K562 (cell line): ENCODE data around the gene PARP14. TPM values are rescaled to one million over a fixed set of nuclear protein-coding genes. Genes with fewer than 3 reads are reported as not detected.

Experiments
- ATAC-seq: fragments of 200-7000 bp; cut with Tn5 transposase; 3 replicates; pipeline ENCODE4 v1.9.1; 2020; ENCODE audit warnings: moderate library complexity
- BruUV-seq: library from RNA; stranded (reverse); fragments of 400-500 nt; replicated peaks from 2 replicates; lab custom pipeline; 2021; lab: Mats Ljungman, UMichigan
- CTCF ChIA-PET: fragments of 300-600 bp; formaldehyde crosslinking; extraction: SDS; loops from one replicate; lab custom pipeline; 2021; ENCODE audit warnings: low intra/inter-chr PET ratio; lab: Yijun Ruan, JAX
- POLR2A ChIA-PET: fragments of 300-600, 350-650 bp; sonication (Branson Sonifier 250); formaldehyde crosslinking; extraction: SDS; loops from one replicate; lab custom pipeline; 2021; ENCODE audit warnings: antibody characterized with exemption, inconsistent platforms; lab: Yijun Ruan, JAX
- DNase-seq, 4 experiments: peaks; one replicate each; pipeline versions ENCODE4 v3.0.0 to v3.0.0-alpha.2; 2011 to 2018; ENCODE audit warnings: low spot score in 3 of 4, mixed read lengths in 3 of 4; ENCODE audit errors: extremely low read depth in 1 of 4
- FAIRE-seq: peaks from 2 replicates; lab custom pipeline; 2011; peaks lifted over from hg19 to GRCh38; lab: Jason Lieb, UNC
- H2AFZ ChIP-seq: 2 replicates; pipeline ENCODE4 v1.6.0; 2011; ENCODE audit warnings: low read depth, low read length, control low read depth, inconsistent platforms
- H3K27ac ChIP-seq: fragments of 200-600 bp; 3 replicates; pipeline ENCODE4 v1.8.0; 2011; ENCODE audit warnings: low read depth, mild to moderate bottlenecking, control low read depth, inconsistent platforms, low read length, moderate library complexity, mixed read lengths; ENCODE audit errors: extremely low read depth
- H3K27me3 ChIP-seq, 2 experiments: fragments of 300-600 bp in 1 of 2; 2 replicates in 1 of 2; 3 replicates in 1 of 2; pipeline versions ENCODE4 v1.6.0 to v1.8.0; 2011; ENCODE audit warnings: inconsistent platforms in 2 of 2, low read length in 2 of 2, mild to moderate bottlenecking in 1 of 2, mixed read lengths in 1 of 2, moderate library complexity in 1 of 2; ENCODE audit not compliant: control insufficient read depth in 2 of 2, insufficient read depth in 2 of 2
- H3K36me3 ChIP-seq: fragments of 300-600 bp; 3 replicates; pipeline ENCODE4 v1.8.0; 2011; ENCODE audit warnings: mild to moderate bottlenecking, low read length, inconsistent platforms; ENCODE audit not compliant: control insufficient read depth, insufficient read depth
- H3K4me1 ChIP-seq, 2 experiments: fragments of 200-600 bp in 1 of 2; replicated peaks in 1 of 2; 2 replicates in 1 of 2; 3 replicates in 1 of 2; pipeline versions ENCODE4 v1.5.1 to v1.8.0; 2011; ENCODE audit warnings: inconsistent platforms in 2 of 2, low read length in 2 of 2, mild to moderate bottlenecking in 1 of 2, mixed read lengths in 1 of 2, moderate library complexity in 1 of 2; ENCODE audit not compliant: control insufficient read depth in 2 of 2, insufficient read depth in 2 of 2
- H3K4me2 ChIP-seq: 2 replicates; pipeline ENCODE4 v1.6.1; 2011; ENCODE audit warnings: low read length, control low read depth, inconsistent platforms, mixed read lengths; ENCODE audit not compliant: insufficient read depth
- H3K4me3 ChIP-seq: fragments of 200-600 bp; sonication (generic), shearing (Covaris generic); 2 replicates; pipeline ENCODE4 v1.5.1; 2016; ENCODE audit warnings: control low read depth, inconsistent platforms
- H3K79me2 ChIP-seq: fragments of 200-600 bp; 3 replicates; pipeline ENCODE4 v1.8.0; 2011; ENCODE audit warnings: low read length, inconsistent platforms; ENCODE audit not compliant: control insufficient read depth, insufficient read depth
- H3K9ac ChIP-seq, 2 experiments: 2 replicates each; pipeline versions ENCODE4 v1.6.0 to v1.6.1; 2011; ENCODE audit warnings: low read depth in 2 of 2, low read length in 2 of 2, control low read depth in 1 of 2, inconsistent platforms in 1 of 2, mild to moderate bottlenecking in 1 of 2, mixed read lengths in 1 of 2; ENCODE audit not compliant: insufficient read depth in 1 of 2
- H3K9me1 ChIP-seq: one replicate; pipeline ENCODE4 v1.6.0; 2011; ENCODE audit warnings: inconsistent platforms, mild to moderate bottlenecking, low read length, moderate library complexity; ENCODE audit not compliant: control insufficient read depth, insufficient read depth
- H3K9me3 ChIP-seq: replicated peaks from 2 replicates; pipeline ENCODE4 v1.5.1; 2011; ENCODE audit warnings: low read depth, low read length, inconsistent platforms; ENCODE audit not compliant: control insufficient read depth, insufficient read depth
- H4K20me1 ChIP-seq: replicated peaks from 2 replicates; pipeline ENCODE4 v1.6.1; 2011; ENCODE audit warnings: low read length, inconsistent platforms, mixed read lengths; ENCODE audit not compliant: control insufficient read depth, insufficient read depth
- BCOR ChIP-seq: fragments of 450-650 bp; IDR thresholded peaks from 2 replicates; pipeline ENCODE4 v1.6.1; 2016
- NRF1 ChIP-seq, 2 experiments: fragments of 450-650 bp; IDR thresholded peaks in 1 of 2; conservative IDR thresholded peaks in 1 of 2; 2 replicates each; pipeline ENCODE4 v1.6.1; 2014; ENCODE audit warnings: mild to moderate bottlenecking in 2 of 2
- TOE1 ChIP-seq, 2 experiments: fragments of 450-650 bp in 1 of 2; sonication (generic) in 1 of 2; formaldehyde crosslinking in 1 of 2; IDR thresholded peaks; 2 replicates each; pipeline versions ENCODE4 v1.7.1 to v1.8.0; 2016 to 2022; ENCODE audit warnings: borderline replicate concordance in 2 of 2, mild to moderate bottlenecking in 2 of 2, antibody characterized with exemption in 1 of 2, inconsistent platforms in 1 of 2, low read depth in 1 of 2, missing genetic modification reagents in 1 of 2, moderate library complexity in 1 of 2
- YY1 ChIP-seq, 3 experiments: IDR thresholded peaks; 2 replicates each; pipeline ENCODE4 v1.6.1; 2011; ENCODE audit warnings: low read length in 2 of 3, mild to moderate bottlenecking in 2 of 3, moderate library complexity in 2 of 3, borderline replicate concordance in 1 of 3, control low read depth in 1 of 3, low read depth in 1 of 3; ENCODE audit not compliant: insufficient read depth in 3 of 3, insufficient replicate concordance in 2 of 3, control insufficient read depth in 1 of 3, insufficient read length in 1 of 3; ENCODE audit errors: extremely low read depth in 1 of 3
- ZC3H11A ChIP-seq: IDR thresholded peaks from 2 replicates; pipeline ENCODE4 v1.6.1; 2012; ENCODE audit warnings: low read depth, low read length, improper control_type of control experiment
- ZNF124 ChIP-seq: sonication (generic); formaldehyde crosslinking; IDR thresholded peaks from 2 replicates; pipeline ENCODE4 v1.8.1; 2022; ENCODE audit warnings: missing genetic modification reagents
- ZNF143 ChIP-seq: sonication (generic); formaldehyde crosslinking; IDR thresholded peaks from 2 replicates; pipeline ENCODE4 v1.9.0; 2022; ENCODE audit warnings: mild to moderate bottlenecking, missing genetic modification reagents
- ZNF695 ChIP-seq: fragments of 450-650 bp; formaldehyde crosslinking; IDR thresholded peaks from 2 replicates; pipeline ENCODE4 v1.4.0; 2020; ENCODE audit warnings: mild to moderate bottlenecking, moderate library complexity
- WGBS: fragments of 100-300 bp; shearing (Covaris generic); methylation state at CpG from one replicate; pipeline ENCODE4 v1.1.6; 2016; ENCODE audit warnings: low coverage, mixed read lengths; ENCODE audit not compliant: insufficient coverage; ENCODE audit errors: missing lambda C conversion rate; 5-methylcytosine and 5-hydroxymethylcytosine counted together
- in situ Hi-C: fragments of 300-500 bp; cut with MboI; formaldehyde crosslinking; loops from 4 replicates; pipeline ENCODE4 v1.15.0; 2018; ENCODE audit warnings: inconsistent platforms, mixed read lengths
- intact Hi-C: fragments of 100-400 bp; cut with micrococcal nuclease; formaldehyde crosslinking; loops from 2 replicates; pipeline ENCODE4 v1.14.2; 2022
- polyA plus RNA-seq, 8 experiments: library from polyadenylated mRNA; depleted of rRNA in 4 of 8; stranded (reverse) in 5 of 8; unstranded in 3 of 8; fragments of >200 nt; fragmentation: Nextera tagmentation in 2 of 8; fragmentation: Illumina TruSeq in 1 of 8; extraction: Ambion mirVana in 2 of 8; extraction: Trizol in 1 of 8; gene quantifications; 2 replicates each; pipeline versions ENCODE4 v1.2.1 to v1.2.3, GENCODE V29; 2011 to 2014; ENCODE audit warnings: inconsistent platforms in 1 of 8, missing spikeins in 1 of 8
- total RNA-seq, 7 experiments: library from RNA; depleted of rRNA in 6 of 7; stranded (reverse); fragments of >200 nt in 6 of 7; fragmentation: Illumina TruSeq in 2 of 7; extraction: Trizol in 2 of 7; gene quantifications; 2 replicates each; pipeline versions ENCODE4 v1.2.1 to v1.2.3, GENCODE V29; 2011 to 2021; ENCODE audit warnings: low replicate concordance in 1 of 7

PARP14 gene
- total and polyA plus RNA-seq, 9 of the 15 experiments (the other 6 are each of a cell fraction or from before 2014, with no cell fraction given): 3.1 to 14.4 (median 9.0) TPM

DNA sequence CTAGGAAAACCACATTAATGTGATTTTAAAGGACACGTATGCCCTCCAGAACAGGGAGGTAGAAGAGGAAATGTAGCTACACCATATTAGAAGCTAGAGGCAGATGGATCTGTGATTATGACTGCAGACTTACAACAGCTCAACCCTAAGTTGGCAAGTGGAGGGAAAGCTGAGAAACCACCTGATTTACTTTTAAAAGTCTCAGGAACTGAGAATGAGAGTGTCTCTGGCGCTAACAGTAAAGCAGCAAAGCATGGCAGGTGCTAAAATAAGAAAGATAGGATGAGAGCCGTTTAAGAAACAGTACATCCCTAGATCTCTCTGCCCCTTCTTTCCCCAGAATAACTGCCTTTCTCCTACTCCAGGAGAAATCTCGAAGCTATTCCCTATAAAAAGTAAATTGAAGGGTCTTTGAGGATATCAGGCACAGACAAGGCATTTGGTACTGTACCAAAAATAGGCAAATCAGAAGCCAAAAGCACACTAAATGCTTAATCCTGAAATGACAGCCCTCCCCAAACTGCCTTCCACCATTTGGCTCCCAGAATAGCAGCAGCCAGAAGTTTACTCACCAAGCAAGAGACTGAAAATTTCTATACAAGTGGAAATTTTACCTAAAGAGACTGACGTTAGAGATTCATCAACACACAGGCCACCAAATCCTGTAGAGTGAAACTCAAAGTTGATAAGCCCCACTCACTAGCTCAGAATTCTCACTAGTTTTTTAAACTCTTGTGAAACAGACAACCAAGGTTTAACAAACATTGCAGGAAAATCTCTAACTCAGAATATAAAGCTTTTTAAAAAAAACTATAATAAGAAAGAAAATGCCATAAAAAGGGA lies 34.3 kb upstream of the PARP14 start:
- FAIRE-seq (no peak), ATAC-seq (no peak), DNase-seq (no peak)
- no peak overlapping the region for H3K4me2 ChIP-seq
- no peaks in the 10 kb centered on the region for H3K79me2 ChIP-seq
- H4K20me1 ChIP-seq: no peaks in the 10 kb centered on the region
- H3K27me3 ChIP-seq: no peaks in the 10 kb centered on the region; a peak in 1 of 5 replicates
- 6% methylated on average over 5 of the region's 5 CpGs for WGBS
- no peak overlapping the region for H3K9ac ChIP-seq
- H3K4me3 ChIP-seq: no peak overlapping the region
- no peaks in the 10 kb centered on the region for H3K36me3 ChIP-seq
- BruUV-seq: no TSS peak
- H3K9me1 ChIP-seq: no peaks in the 10 kb centered on the region
- POLR2A ChIA-PET: interaction anchor here (0.6 kb wide), 1 partner anchor 325 kb away, joined by 3 read pairs; no protein-coding TSS in a partner anchor
- no peak overlapping the region for H2AFZ ChIP-seq
- TF ChIP-seq ZNF143 (CRISPR knock-in tag) (no peak), BCOR (no peak), NRF1 (conservative IDR thresholded peaks at IDR 0.05 in 1 of 2, IDR thresholded peaks at IDR 0.05 in 1 of 2) (no peak), YY1 (IDR thresholded peaks at IDR 0.05; ENCODE audit: borderline replicate concordance in 1 of 3, control insufficient read depth in 1 of 3, extremely low read depth in 1 of 3, insufficient read depth in 3 of 3, insufficient read length in 1 of 3, insufficient replicate concordance in 2 of 3, low read depth in 1 of 3, low read length in 2 of 3) (no peak), ZNF695 (CRISPR knock-in tag) (no peak), TOE1 (IDR thresholded peaks at IDR 0.05; ENCODE audit: borderline replicate concordance) (no peak), TOE1 (CRISPR knock-in tag; IDR thresholded peaks at IDR 0.05; ENCODE audit: borderline replicate concordance, low read depth) (no peak), ZC3H11A (no peak), ZNF124 (CRISPR knock-in tag) (no peak)
- in situ Hi-C loops (no loop called here), intact Hi-C loops (no loop called here)
- H3K9me3 ChIP-seq: no peaks in the 10 kb centered on the region
- H3K4me1 ChIP-seq: no peaks in the 10 kb centered on the region
- H3K27ac ChIP-seq: no peak overlapping the region
- CTCF ChIA-PET: no interaction called here
